GM23248 (cell line): Measurements from ENCODE around the gene SIX2.

Source experiments
- EZH2 ChIP-seq: fragments of 200-600 bp; sonication (generic); IDR thresholded peaks from 2 replicates; pipeline ENCODE4 v1.6.1; 2018; ENCODE audit warnings: antibody characterized with exemption, mild to moderate bottlenecking; ENCODE audit not compliant: insufficient read depth, poor library complexity, severe bottlenecking
- EZH2phosphoT487 ChIP-seq: fragments of 200-600 bp; sonication (generic); IDR thresholded peaks from 2 replicates; pipeline ENCODE4 v1.6.1; 2018; ENCODE audit warnings: antibody characterized with exemption, moderate library complexity, mild to moderate bottlenecking, low read depth; ENCODE audit not compliant: insufficient read depth

DNA sequence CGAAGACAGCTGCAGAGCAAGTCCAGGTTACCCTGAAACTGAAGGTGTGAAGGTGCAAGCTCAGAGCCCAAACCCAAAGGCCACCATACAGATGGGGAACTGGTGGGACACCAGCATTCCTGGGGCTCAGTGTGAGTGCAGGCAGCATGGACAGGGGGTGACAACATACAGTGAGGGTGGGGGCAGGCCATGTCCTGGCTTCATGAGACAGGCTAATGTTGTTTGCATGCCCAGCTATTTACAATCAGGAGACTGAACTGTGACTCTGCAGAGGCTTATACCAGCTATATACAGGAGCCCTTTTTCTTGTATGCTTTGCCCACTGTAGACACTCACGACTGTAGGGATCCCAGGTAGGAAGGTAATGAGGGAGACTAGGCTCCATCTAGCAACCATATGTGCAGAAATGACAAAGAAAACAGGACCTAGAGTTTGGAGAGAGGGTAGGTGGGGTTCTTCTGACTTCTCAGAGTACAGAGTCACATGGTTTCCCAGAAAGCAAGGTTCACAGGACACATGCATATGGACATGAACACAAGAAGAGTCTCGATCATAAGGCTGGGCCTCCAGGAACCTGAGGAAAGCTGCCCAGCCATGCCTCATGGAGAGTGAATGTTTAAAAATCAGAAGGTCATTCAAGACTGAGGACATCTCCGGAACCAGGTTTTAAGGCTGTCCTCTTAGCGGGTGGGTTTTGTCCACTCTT lies 41.4 kb downstream of the SIX2 start:
- TF ChIP-seq EZH2 (no peak), EZH2phosphoT487 (no peak)
